ENCODE data around the gene OR5AP2. TPM values are rescaled to one million over a fixed set of nuclear protein-coding genes. Genes with fewer than 3 reads are reported as not detected.
"Not testable (repeated sequence)": the region's sequence is repeated elsewhere in the genome, so short reads cannot be mapped to it uniquely, and the experiment has no call there.

The OR5AP2 gene
- polyA plus RNA-seq, result not detected

GRCh38 chr11:56642339-56642738 is at the start of gene OR5AP2:
Gene OR5AP2, minus strand, starts transcription at chr11:56642439. Its CDS starts 0 bp downstream, at chr11:56642439.
- no peak for DNase-seq
- Mint-ChIP-seq H3K27me3 (ENCODE audit: low read depth in 3 of 3) (no peaks in the 10 kb centered on the region), H3K36me3 (no peaks in the 10 kb centered on the region), H3K27ac (peak within 1 kb of the TSS in 1 of 6 donors; percentile 58), H3K9me3 (peaks cover 0 to 22% (median 9%) of the 10 kb centered on the region in 6 donors), H3K4me3 (no peak within 1 kb of the TSS), H3K4me1 (no peaks in the 10 kb centered on the region)

- not testable (repeated sequence) for H3K9me3 Mint-ChIP-seq; H3K27ac Mint-ChIP-seq; H3K27me3 Mint-ChIP-seq (ENCODE audit: low read depth in 3 of 3); H3K4me3 Mint-ChIP-seq; H3K4me1 Mint-ChIP-seq; DNase-seq; H3K36me3 Mint-ChIP-seq
These were observed 48.9 kb upstream of the OR5AP2 start for GRCh38 chr11:56691179-56691578.

- Mint-ChIP-seq H3K9me3 (peaks cover 3 to 10% (median 6%) of the 10 kb centered on the region in 6 donors), H3K4me1 (no peaks in the 10 kb centered on the region)
These were observed 46.4 kb upstream of the OR5AP2 start for GRCh38 chr11:56688554-56689100.

GRCh38 chr11:56670984-56671383 is 28.7 kb upstream of the OR5AP2 start:
- Mint-ChIP-seq H3K27ac (no peak overlapping the region), H3K36me3 (no peaks in the 10 kb centered on the region), H3K4me1 (no peaks in the 10 kb centered on the region), H3K27me3 (ENCODE audit: low read depth in 3 of 3) (peaks cover 0 to 2% (median 0%) of the 10 kb centered on the region in 3 donors), H3K9me3 (peaks cover 3 to 29% (median 13%) of the 10 kb centered on the region in 6 donors), H3K4me3 (no peak overlapping the region)
- no peak for DNase-seq

More at GRCh38 chr11:56688554-56689100, 46.4 kb upstream of the OR5AP2 start:
- Mint-ChIP-seq H3K27ac (no peak overlapping the region), H3K36me3 (no peaks in the 10 kb centered on the region), H3K4me3 (no peak overlapping the region), H3K27me3 (ENCODE audit: low read depth in 3 of 3) (peaks cover 0 to 1% (median 0%) of the 10 kb centered on the region in 3 donors)
- DNase-seq, result no peak

GRCh38 chr11:56663386-56663785 is 21.1 kb upstream of the OR5AP2 start, which contains the start of gene OR5AR1:
Gene OR5AR1, plus strand, starts transcription at chr11:56663686. Its CDS starts 0 bp downstream, at chr11:56663686.
- DNase-seq, result no peak
- H3K4me1 Mint-ChIP-seq, result no peaks in the 10 kb centered on the region
- no peak within 1 kb of the TSS for H3K4me3 Mint-ChIP-seq
- H3K9me3 Mint-ChIP-seq, result peaks cover 3 to 29% (median 6%) of the 10 kb centered on the region in 6 donors
- H3K27ac Mint-ChIP-seq, result no peak within 1 kb of the TSS
- no peaks in the 10 kb centered on the region for H3K27me3 Mint-ChIP-seq (ENCODE audit: low read depth in 3 of 3)
- H3K36me3 Mint-ChIP-seq, result no peaks in the 10 kb centered on the region

GRCh38 chr11:56659755-56660154 is 17.5 kb upstream of the OR5AP2 start:
- Mint-ChIP-seq H3K27me3 (ENCODE audit: low read depth in 3 of 3) (no peaks in the 10 kb centered on the region), H3K36me3 (no peaks in the 10 kb centered on the region), H3K4me1 (no peaks in the 10 kb centered on the region), H3K4me3 (no peak overlapping the region), H3K9me3 (peaks cover 10 to 25% (median 14%) of the 10 kb centered on the region in 6 donors), H3K27ac (no peak overlapping the region)
- DNase-seq, result no peak

- Mint-ChIP-seq H3K36me3 (no peaks in the 10 kb centered on the region), H3K4me1 (no peaks in the 10 kb centered on the region), H3K27ac (no peak overlapping the region), H3K27me3 (ENCODE audit: low read depth in 3 of 3) (peaks cover 0 to 2% (median 0%) of the 10 kb centered on the region in 3 donors), H3K9me3 (peaks cover 1 to 18% (median 8%) of the 10 kb centered on the region in 6 donors), H3K4me3 (no peak overlapping the region)
- no peak for DNase-seq
These were observed 4.7 kb downstream of the OR5AP2 start for GRCh38 chr11:56637500-56637899.

GRCh38 chr11:56636861-56637260 is 5.4 kb downstream of the OR5AP2 start:
- H3K4me3 Mint-ChIP-seq, result no peak overlapping the region
- no peaks in the 10 kb centered on the region for H3K36me3 Mint-ChIP-seq
- H3K27me3 Mint-ChIP-seq (ENCODE audit: low read depth in 3 of 3), result peaks cover 0 to 2% (median 0%) of the 10 kb centered on the region in 3 donors
- no peaks in the 10 kb centered on the region for H3K4me1 Mint-ChIP-seq
- DNase-seq, result no peak
- H3K9me3 Mint-ChIP-seq, result peaks cover 1 to 19% (median 6%) of the 10 kb centered on the region in 6 donors
- no peak overlapping the region for H3K27ac Mint-ChIP-seq

- peaks cover 0 to 35% (median 7%) of the 10 kb centered on the region in 6 donors for H3K9me3 Mint-ChIP-seq
- H3K27me3 Mint-ChIP-seq (ENCODE audit: low read depth in 3 of 3), result peaks cover 0 to 2% (median 0%) of the 10 kb centered on the region in 3 donors
- no peak for DNase-seq
- peaks cover 0 to 3% (median 0%) of the 10 kb centered on the region in 3 donors for H3K36me3 Mint-ChIP-seq
- H3K4me3 Mint-ChIP-seq, result no peak overlapping the region
- H3K27ac Mint-ChIP-seq, result no peak overlapping the region
- H3K4me1 Mint-ChIP-seq, result no peaks in the 10 kb centered on the region
These were observed 9.9 kb downstream of the OR5AP2 start for GRCh38 chr11:56632329-56632728.

GRCh38 chr11:56625946-56626345 is 16.3 kb downstream of the OR5AP2 start:
- Mint-ChIP-seq H3K4me1 (no peaks in the 10 kb centered on the region), H3K4me3 (no peak overlapping the region), H3K9me3 (peaks cover 2 to 31% (median 7%) of the 10 kb centered on the region in 6 donors), H3K27ac (no peak overlapping the region), H3K27me3 (ENCODE audit: low read depth in 3 of 3) (peaks cover 0 to 5% (median 0%) of the 10 kb centered on the region in 3 donors), H3K36me3 (peaks cover 0 to 3% (median 0%) of the 10 kb centered on the region in 3 donors)
- no peak for DNase-seq

GRCh38 chr11:56624661-56625110 is 17.6 kb downstream of the OR5AP2 start:
- H3K27ac Mint-ChIP-seq, result no peak overlapping the region
- DNase-seq, result no peak
- H3K9me3 Mint-ChIP-seq, result peaks cover 0 to 23% (median 8%) of the 10 kb centered on the region in 6 donors
- no peak overlapping the region for H3K4me3 Mint-ChIP-seq
- H3K36me3 Mint-ChIP-seq, result peaks cover 0 to 3% (median 0%) of the 10 kb centered on the region in 3 donors
- no peaks in the 10 kb centered on the region for H3K4me1 Mint-ChIP-seq
- peaks cover 0 to 5% (median 0%) of the 10 kb centered on the region in 3 donors for H3K27me3 Mint-ChIP-seq (ENCODE audit: low read depth in 3 of 3)

- no peak for DNase-seq
- peaks cover 0 to 21% (median 4%) of the 10 kb centered on the region in 6 donors for H3K9me3 Mint-ChIP-seq
These were observed 31.1 kb downstream of the OR5AP2 start for GRCh38 chr11:56611174-56611573.

GRCh38 chr11:56592088-56592717 is 50.0 kb downstream of the OR5AP2 start:
- peaks cover 9 to 33% (median 17%) of the 10 kb centered on the region in 6 donors for H3K9me3 Mint-ChIP-seq
- not testable (repeated sequence) for H3K27me3 Mint-ChIP-seq (ENCODE audit: low read depth in 3 of 3); H3K4me1 Mint-ChIP-seq; DNase-seq; H3K36me3 Mint-ChIP-seq; H3K4me3 Mint-ChIP-seq; H3K27ac Mint-ChIP-seq

More at GRCh38 chr11:56611174-56611573, 31.1 kb downstream of the OR5AP2 start:
- H3K36me3 Mint-ChIP-seq, result no peaks in the 10 kb centered on the region
- H3K27ac Mint-ChIP-seq, result no peak overlapping the region
- H3K27me3 Mint-ChIP-seq (ENCODE audit: low read depth in 3 of 3), result peaks cover 0 to 1% (median 0%) of the 10 kb centered on the region in 3 donors
- H3K4me1 Mint-ChIP-seq, result no peaks in the 10 kb centered on the region
- no peak overlapping the region for H3K4me3 Mint-ChIP-seq

Data from immature natural killer cell (primary cell).